ENCODE data around the gene ROCK2.

DNA sequence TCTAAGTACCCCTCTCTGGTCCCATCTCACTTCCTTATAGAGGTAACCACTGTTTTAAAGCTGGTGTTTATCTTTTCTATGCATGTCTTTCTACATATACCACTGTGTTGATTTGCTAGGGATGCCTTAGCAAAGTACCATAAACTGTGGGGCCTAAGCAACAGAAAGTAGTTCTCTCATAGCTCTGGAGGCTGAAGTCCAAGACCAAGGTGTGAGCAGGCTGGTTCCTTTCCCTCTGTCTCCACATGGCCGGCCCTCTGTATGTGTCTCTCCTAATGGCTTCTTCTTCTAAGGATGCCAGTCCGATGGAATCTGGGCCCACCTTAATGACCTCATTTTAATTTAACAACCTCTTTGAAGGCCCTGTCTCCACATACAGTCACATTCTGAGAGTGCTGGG is 40.8 kb upstream of the ROCK2 start:
- TF ChIP-seq, protein P1, sequence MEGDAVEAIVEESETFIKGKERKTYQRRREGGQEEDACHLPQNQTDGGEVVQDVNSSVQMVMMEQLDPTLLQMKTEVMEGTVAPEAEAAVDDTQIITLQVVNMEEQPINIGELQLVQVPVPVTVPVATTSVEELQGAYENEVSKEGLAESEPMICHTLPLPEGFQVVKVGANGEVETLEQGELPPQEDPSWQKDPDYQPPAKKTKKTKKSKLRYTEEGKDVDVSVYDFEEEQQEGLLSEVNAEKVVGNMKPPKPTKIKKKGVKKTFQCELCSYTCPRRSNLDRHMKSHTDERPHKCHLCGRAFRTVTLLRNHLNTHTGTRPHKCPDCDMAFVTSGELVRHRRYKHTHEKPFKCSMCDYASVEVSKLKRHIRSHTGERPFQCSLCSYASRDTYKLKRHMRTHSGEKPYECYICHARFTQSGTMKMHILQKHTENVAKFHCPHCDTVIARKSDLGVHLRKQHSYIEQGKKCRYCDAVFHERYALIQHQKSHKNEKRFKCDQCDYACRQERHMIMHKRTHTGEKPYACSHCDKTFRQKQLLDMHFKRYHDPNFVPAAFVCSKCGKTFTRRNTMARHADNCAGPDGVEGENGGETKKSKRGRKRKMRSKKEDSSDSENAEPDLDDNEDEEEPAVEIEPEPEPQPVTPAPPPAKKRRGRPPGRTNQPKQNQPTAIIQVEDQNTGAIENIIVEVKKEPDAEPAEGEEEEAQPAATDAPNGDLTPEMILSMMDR (IDR thresholded peaks at IDR 0.05; ENCODE audit: low read depth, low read length) = no peak
- TF ChIP-seq POLR2A (IDR thresholded peaks at IDR 0.05; ENCODE audit: extremely low read depth, insufficient read length) = no peak
